Glutamatergic neuron (in vitro differentiated cells): ENCODE data around the gene LRP4. TPM values are rescaled to one million over a fixed set of nuclear protein-coding genes. Genes with fewer than 3 reads are reported as not detected.
"Not testable (repeated sequence)": the region's sequence is repeated elsewhere in the genome, so short reads cannot be mapped to it uniquely, and the experiment has no call there.

Experiments
- DNase-seq: peaks from one replicate; pipeline ENCODE4 v3.0.0; 2022
- H3K27ac Mint-ChIP-seq: one replicate; pipeline ENCODE4 v1.8.0; 2020; ENCODE audit warnings: mild to moderate bottlenecking, mixed read lengths, inconsistent platforms; ENCODE audit not compliant: unreplicated experiment
- H3K27me3 Mint-ChIP-seq: one replicate; pipeline ENCODE4 v1.8.0; 2020; ENCODE audit warnings: mild to moderate bottlenecking, moderate library complexity, mixed read lengths, inconsistent platforms; ENCODE audit not compliant: unreplicated experiment
- H3K36me3 Mint-ChIP-seq: one replicate; pipeline ENCODE4 v1.8.0; 2020; ENCODE audit warnings: mild to moderate bottlenecking, mixed read lengths, inconsistent platforms; ENCODE audit not compliant: unreplicated experiment
- H3K4me1 Mint-ChIP-seq: one replicate; pipeline ENCODE4 v1.8.0; 2020; ENCODE audit warnings: mild to moderate bottlenecking, low read depth, mixed read lengths, inconsistent platforms; ENCODE audit not compliant: unreplicated experiment
- H3K4me3 Mint-ChIP-seq: one replicate; pipeline ENCODE4 v1.8.0; 2020; ENCODE audit warnings: mild to moderate bottlenecking, mixed read lengths, inconsistent platforms; ENCODE audit not compliant: unreplicated experiment
- H3K9me3 Mint-ChIP-seq: one replicate; pipeline ENCODE4 v1.8.0; 2020; ENCODE audit warnings: mild to moderate bottlenecking, moderate library complexity, mixed read lengths, inconsistent platforms; ENCODE audit not compliant: unreplicated experiment
- total RNA-seq: library from RNA; stranded (reverse); fragmentation: NEBNext Ultra II Directional; extraction: Animal tissue kit (Norgen Biotek cat#: 25700); gene quantifications from one replicate; pipeline ENCODE4 v1.2.1, GENCODE V29; 2021; ENCODE audit not compliant: unreplicated experiment
- TF ChIP-seq, protein P1 (sequence below): fragments of 200-600 bp; sonication (generic); IDR thresholded peaks from one replicate; pipeline ENCODE4 v1.5.0; 2021; ENCODE audit not compliant: partially characterized antibody, unreplicated experiment

LRP4 gene
- total RNA-seq, 1 donor from 2014 or later = 25.0 TPM

DNA sequence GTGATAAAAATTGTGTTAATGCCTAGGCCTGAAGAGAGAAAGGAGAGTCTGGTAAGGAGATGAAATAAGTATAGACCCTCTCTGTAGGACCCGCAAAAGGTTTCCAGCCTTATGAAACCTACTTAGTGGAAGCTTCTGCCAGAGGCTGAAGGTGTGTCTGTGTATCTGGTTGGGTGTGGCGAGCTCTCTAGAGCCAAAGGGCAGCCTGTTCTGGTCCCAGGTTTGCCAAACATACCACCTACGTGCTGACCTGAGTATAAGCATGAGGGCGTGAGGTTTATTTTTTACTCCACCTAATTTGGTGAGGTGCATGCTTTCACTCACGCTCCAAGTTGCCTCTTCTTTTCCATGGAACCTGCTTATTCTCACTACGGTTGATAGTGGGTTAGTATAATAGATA is 23.8 kb upstream of the LRP4 start:
- no peak for DNase-seq
- H3K27me3 Mint-ChIP-seq = no peaks in the 10 kb centered on the region
- no peak overlapping the region for H3K4me3 Mint-ChIP-seq

DNA sequence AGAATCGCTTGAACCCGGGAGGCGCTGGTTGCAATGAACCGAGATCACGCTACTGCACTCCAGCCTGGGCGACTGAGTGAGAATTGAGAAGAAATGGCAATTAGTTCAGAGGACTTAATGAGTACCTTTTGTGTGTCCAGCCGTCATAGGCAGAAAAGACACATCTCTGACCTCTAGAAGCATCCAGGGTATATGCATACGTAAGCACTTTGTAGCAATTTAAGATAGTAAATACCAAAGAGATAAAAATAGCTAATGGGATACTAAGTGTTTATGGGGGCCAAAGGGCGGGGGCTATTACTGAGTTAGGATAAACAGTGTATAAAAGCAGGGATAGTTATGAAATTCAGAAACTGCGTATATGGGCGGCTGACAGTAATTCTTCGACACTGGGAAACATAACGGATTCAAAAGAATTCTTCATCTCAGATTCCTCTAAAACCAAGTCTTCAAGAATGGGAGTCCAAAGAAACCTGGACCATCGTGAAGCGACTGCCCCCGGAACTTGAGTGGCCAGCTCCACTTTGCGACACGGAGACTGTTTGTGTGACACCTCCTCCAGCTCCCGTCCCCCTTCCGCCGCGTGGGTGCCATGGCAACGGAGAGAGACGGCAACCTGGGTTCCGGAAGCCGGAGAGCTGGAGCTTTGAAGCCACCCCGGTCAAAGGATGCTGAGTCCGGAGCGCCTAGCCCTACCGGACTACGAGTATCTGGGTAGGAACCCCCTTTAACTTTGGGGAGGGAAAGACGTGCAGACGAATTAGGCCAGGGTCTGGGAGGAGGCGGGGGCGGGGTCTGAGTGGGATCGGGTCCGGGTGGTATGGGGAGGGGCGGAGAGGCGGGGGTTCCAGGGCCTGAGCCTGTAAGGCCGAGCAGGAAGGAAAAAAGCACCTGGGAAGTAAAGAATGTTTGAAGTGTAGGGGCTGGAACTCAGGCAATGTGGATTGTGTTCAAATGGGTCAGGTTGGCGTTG is 18.1 kb upstream of the LRP4 start, which contains the start of gene CSTPP1:
CSTPP1 (plus strand) TSS at position 624 of the 973 bp plus-strand sequence; CDS start at position 669, 45 bp downstream.
- TF ChIP-seq, protein P1, sequence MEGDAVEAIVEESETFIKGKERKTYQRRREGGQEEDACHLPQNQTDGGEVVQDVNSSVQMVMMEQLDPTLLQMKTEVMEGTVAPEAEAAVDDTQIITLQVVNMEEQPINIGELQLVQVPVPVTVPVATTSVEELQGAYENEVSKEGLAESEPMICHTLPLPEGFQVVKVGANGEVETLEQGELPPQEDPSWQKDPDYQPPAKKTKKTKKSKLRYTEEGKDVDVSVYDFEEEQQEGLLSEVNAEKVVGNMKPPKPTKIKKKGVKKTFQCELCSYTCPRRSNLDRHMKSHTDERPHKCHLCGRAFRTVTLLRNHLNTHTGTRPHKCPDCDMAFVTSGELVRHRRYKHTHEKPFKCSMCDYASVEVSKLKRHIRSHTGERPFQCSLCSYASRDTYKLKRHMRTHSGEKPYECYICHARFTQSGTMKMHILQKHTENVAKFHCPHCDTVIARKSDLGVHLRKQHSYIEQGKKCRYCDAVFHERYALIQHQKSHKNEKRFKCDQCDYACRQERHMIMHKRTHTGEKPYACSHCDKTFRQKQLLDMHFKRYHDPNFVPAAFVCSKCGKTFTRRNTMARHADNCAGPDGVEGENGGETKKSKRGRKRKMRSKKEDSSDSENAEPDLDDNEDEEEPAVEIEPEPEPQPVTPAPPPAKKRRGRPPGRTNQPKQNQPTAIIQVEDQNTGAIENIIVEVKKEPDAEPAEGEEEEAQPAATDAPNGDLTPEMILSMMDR = no peak
- Mint-ChIP-seq H3K27me3 (peaks cover 2% of the 10 kb centered on the region), H3K27ac (peak within 1 kb of the TSS; percentile 79), H3K4me1 (peaks cover 6% of the 10 kb centered on the region), H3K36me3 (no peaks in the 10 kb centered on the region), H3K4me3 (peak within 1 kb of the TSS; percentile 96), H3K9me3 (peaks cover 5% of the 10 kb centered on the region)
- peak; percentile 96 for DNase-seq

More for the DNA sequence above, 23.8 kb upstream of the LRP4 start:
- TF ChIP-seq, protein P1 = no peak
- no peak overlapping the region for H3K27ac Mint-ChIP-seq
- H3K9me3 Mint-ChIP-seq = no peaks in the 10 kb centered on the region
- H3K36me3 Mint-ChIP-seq = no peaks in the 10 kb centered on the region
- peaks cover 3% of the 10 kb centered on the region for H3K4me1 Mint-ChIP-seq

DNA sequence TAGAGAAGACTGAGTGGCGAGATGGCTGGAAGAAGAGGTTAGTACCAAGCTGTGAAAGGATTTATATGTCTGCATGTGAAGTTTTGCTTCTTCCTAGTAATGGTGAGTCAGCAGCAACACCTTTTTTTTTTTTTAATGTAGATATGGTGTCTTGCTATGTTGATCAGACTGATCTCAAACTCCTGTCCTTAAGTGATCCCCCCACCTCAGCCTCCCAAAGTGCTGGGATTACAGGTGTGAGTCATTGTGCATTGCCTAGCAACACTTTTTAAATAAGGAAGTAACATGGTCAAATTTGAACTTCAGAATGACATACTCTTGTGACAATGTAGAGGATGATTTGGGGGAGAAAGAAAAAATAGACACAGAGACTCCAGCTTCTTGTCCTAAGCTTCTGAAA is 11.7 kb upstream of the LRP4 start:
- TF ChIP-seq, protein P1 = no peak
- Mint-ChIP-seq H3K4me1 (no peaks in the 10 kb centered on the region), H3K27me3 (no peaks in the 10 kb centered on the region), H3K36me3 (no peaks in the 10 kb centered on the region), H3K4me3 (no peak overlapping the region), H3K9me3 (peaks cover 2% of the 10 kb centered on the region), H3K27ac (no peak overlapping the region)
- DNase-seq = no peak

DNA sequence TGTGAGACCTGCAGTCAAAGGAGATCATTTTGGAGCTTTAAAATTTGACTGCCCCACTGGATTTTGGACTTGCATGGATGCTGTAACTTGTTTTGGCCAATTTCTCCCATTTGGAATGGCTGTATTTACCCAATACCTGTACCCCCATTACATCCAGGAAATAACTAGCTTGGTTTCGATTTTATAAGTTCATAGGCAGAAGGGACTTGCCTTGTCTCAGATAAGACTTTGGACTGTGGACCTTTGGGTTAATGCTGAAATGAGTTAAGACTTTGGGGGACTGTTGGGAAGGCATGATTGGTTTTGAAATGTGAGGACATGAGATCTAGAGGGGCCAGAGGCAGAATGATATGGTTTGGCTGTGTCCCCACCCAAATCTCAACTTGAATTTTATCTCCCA is 10.4 kb upstream of the LRP4 start:
- not testable (repeated sequence) for H3K9me3 Mint-ChIP-seq, H3K27ac Mint-ChIP-seq, DNase-seq, H3K27me3 Mint-ChIP-seq, H3K4me3 Mint-ChIP-seq, H3K36me3 Mint-ChIP-seq, H3K4me1 Mint-ChIP-seq

DNA sequence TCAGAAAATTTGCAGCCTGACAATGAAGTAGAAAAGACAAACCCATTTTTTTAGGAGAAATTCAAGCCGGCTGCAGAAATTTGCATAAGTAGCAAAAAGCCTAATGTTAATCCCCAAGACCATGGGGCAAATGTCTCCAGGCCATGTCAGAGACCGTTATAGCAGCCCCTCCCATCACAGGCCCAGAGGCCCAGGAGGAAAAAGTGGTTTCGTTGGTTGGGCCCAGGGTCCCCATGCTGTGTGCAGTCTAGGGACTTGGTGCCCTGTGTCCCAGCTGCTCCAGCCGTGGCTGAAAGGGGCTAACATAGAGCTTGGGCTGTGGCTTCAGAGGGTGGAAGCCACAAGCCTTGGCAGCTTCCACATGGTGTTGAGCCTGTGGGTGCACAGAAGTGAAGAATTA is 9.6 kb upstream of the LRP4 start:
- not testable (repeated sequence) for DNase-seq, H3K4me3 Mint-ChIP-seq, H3K27ac Mint-ChIP-seq, H3K9me3 Mint-ChIP-seq, H3K36me3 Mint-ChIP-seq, H3K4me1 Mint-ChIP-seq, H3K27me3 Mint-ChIP-seq

DNA sequence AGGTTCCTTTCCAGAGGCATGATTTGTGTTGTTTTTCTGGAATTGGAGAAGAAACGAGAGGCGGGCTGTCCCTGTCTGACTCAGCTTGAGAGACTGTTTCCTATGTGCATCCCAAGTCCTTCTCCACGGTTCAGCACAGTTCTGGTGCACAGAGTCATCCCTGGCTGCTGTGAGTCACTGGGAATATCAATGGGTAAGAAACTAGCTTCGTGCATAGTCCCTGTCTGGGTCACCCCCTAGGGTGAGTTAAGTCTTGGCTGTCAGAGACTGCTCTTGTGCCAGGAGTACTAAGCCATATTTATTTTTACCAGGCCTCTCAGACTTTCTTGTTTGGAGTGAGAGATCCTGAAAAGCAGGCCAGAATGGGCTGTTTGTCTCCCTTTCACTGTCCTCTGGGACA is 2.4 kb upstream of the LRP4 start:
- Mint-ChIP-seq H3K27me3 (peaks cover 15% of the 10 kb centered on the region), H3K36me3 (peaks cover 6% of the 10 kb centered on the region), H3K4me3 (no peak overlapping the region), H3K9me3 (peaks cover 4% of the 10 kb centered on the region), H3K4me1 (peaks cover 12% of the 10 kb centered on the region), H3K27ac (no peak overlapping the region)
- TF ChIP-seq, protein P1 = no peak
- no peak for DNase-seq
